Fibroblast of skin of right quadriceps (primary cell): ENCODE results near the gene HELZ.

Experiments
- DNase-seq: peaks from one replicate; pipeline ENCODE4 v3.0.0-alpha.2; 2013

HELZ gene

DNA sequence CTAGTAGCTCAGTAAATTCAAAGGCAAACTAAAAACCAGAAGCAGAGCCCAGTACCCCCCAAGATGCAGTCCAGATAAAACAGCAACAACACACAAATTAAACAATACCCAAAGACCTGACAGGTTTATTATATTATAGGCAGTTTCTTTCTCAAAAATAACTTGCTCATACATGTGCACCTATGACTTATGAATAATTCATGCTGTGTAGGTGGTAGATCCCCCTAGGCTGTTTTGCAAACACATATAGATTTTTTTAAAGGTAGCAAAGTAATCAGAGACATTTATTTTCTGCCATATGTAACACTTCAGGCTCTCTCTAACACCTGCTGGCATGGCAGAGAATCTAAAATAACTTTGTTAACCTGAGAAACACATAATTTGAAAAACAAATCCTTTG is 173.4 kb downstream of the HELZ start:
- no peak for DNase-seq

DNA sequence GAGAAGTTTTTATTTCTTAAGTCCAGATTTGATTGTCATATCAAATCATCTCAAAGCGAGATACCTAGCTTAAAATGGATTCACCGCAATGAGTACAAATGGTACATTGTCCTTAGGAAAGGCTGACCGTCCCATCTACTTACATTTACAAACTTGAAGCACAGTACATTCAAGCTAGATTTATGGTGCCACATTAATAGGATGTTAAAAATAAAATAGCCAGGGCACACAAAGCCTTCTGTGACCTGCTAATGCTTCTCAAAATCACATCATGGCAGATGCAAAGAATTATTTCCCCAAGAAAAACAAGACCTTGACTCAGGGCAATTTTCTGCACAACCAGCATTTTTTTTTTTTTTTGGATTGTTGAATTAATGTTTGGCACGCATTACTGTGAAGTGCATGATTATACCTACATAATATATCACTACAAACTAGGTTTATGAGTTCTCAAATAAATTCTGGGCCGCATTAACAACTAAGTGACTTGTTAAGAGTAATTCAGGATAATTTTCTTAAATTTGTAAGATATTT is 175.3 kb downstream of the HELZ start:
- no peak for DNase-seq

DNA sequence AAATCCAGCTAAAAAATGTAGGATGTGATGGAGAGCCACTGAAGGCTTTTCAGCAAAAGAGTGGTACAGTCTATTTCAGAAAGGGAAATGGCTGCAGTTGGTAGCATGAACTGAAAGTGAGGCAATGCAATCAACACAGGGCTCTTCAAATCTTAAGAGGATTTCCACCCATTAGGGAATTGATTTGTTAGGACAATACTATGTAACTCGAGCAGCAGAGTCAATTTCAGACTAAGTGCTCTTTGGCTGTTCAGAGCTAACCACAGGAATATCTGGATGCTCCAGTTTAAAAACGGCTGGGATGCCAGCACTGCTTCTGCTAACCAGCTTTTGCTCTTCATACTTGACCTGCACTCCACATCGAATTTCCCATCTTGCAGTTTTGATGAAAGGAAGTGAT is 176.0 kb downstream of the HELZ start:
- DNase-seq: no peak

DNA sequence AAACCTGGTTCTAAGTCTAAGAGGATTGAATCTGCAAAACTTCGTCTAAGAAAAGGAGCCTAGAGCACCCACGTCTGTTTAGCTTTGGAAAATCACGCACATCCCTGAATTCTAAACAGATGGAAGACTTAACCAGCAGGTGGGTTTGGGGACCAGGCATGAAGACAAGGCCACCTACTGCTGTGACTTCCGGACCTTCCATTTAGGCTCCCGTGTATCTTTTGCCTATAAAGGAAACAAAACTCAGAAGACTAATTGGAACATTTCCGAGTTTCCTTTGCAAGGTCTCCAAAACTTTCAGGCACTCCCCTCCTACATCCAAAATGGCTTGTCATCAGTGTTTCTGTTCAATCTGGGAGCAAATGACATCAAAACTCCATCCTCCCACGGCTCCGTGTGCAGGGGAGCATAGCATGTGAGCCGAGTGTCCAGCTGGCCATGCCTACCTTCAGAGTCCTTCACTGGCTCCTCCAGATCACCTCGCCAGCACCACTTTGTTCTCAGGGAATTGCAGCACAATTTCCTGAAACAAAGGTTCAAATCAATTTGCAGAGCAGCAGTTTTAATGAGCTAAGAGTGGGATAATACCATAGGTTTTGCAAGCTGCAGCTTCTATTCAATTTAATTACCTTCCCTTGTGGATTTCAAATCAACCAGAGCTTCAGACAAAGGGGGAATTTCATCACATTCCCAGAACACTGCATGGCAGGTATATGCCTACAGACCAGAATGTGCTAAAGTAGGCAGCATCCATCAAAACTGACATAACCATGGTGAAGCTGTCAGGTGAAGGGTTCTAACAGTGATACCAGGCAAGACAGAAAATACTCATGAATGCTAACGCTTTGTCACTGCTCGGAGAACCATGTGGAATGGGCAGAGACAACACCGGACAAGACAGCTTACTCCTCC is 177.2 kb downstream of the HELZ start:
- no peak for DNase-seq

DNA sequence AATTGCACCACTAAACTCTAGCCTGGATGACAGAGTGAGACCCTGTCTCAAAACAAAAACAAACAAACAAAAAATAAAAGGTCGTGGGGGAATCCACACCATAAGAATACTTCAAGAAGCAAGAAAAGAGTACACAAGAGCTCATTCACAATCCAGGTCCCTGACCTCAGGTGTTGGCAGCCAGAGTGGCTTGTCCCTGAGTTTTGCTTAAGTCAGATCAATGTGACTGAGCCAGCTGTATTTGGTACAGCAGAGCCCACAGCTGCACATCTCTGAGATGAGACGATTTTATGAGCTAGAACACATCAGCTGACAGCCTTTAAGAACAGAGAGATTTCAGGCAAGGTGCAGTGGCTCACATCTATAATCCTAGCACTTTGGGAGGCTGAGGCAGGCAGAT is 178.3 kb downstream of the HELZ start:
- DNase-seq: no peak

DNA sequence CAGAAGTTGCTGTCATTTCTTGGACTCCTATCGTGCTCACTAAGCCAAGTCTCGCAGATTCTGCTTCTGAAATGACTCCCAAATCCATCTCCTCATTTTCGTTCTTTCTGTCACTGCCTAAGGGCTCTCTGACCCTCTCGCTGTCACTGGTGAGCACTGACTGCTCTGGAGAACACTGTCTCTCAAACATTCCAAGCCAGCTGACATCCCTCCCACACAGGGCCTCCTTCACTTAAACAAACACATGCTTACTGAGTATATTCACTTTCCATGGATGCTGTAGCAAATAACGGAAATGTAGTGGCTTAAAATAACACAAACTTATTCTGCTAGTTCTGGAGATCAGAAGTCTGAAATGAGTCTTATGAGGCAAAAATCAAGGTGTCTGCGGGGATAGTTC is 181.9 kb downstream of the HELZ start:
- no peak for DNase-seq

DNA sequence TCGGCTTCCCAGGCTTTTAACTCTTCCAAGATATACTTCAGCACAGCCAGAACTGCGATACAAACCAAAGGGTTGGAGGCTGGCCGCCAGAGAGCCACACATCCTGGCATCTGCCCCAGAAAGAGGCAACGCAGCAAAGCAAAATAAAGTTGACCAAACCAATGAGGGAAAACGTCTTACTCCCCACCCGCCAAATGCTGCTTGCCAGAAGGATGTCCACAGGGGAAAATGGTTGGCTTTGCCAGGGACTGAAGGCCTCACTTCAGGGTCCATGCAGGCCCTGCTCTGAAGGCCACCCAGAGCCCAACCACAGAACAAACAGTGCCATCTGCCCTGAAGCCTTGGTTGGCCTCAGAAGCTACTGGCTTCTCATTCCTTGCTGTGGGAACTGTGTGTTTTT is 185.6 kb downstream of the HELZ start:
- no peak for DNase-seq

DNA sequence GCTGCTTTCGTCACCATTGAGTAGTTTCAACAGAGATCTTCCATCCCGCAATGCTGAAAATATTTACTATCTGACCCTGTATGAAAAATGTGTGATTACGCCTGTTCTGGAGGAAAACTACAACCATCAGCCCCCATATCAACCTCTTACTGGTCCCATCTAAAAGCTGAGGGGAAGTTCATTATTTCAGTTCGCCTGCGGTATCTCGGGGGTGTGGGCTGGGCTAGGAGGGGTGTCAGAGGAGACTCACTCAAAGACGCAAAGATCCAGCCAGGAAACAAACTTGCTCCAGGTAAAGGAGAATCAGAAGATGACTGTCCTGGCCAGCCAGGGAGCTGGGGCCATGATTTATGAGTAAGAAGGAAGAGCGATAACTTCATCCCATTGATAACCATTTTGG is 187.0 kb downstream of the HELZ start:
- DNase-seq: no peak

DNA sequence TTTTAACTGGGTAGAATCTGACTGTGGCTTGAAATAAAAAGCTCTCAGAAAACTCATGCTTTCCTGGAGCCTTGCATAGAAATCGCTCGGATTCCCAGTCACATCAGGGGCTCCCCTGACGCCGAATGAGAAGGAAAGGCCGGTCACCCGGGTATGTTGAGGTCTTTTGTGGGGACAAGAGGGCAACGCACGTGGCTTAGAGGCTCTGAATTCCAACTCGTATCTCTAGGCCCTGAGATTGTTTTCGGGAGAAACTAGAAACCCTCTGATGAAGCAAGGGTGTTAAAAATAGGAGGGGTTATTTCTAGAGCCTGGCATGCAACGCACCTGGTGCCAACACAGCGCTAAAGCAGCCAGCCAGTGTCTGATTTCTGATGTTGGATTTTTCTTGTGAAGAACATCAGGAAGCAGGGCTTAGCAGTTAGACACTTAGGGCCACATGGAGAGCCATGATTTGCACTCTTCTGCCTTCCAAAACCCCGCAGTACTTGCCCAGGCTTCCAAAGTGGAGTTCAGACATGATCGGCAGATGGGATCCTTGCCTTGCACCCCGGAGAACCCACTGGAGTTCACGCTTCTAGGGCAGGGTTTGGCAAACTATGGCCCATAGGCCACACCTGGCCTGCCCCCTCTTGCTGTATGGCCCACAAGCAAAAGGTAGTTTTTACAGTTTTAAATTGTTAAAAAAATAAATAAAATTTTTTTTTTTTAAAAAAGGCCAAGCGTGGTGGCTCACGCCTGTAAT is 188.1 kb downstream of the HELZ start:
- no peak for DNase-seq

DNA sequence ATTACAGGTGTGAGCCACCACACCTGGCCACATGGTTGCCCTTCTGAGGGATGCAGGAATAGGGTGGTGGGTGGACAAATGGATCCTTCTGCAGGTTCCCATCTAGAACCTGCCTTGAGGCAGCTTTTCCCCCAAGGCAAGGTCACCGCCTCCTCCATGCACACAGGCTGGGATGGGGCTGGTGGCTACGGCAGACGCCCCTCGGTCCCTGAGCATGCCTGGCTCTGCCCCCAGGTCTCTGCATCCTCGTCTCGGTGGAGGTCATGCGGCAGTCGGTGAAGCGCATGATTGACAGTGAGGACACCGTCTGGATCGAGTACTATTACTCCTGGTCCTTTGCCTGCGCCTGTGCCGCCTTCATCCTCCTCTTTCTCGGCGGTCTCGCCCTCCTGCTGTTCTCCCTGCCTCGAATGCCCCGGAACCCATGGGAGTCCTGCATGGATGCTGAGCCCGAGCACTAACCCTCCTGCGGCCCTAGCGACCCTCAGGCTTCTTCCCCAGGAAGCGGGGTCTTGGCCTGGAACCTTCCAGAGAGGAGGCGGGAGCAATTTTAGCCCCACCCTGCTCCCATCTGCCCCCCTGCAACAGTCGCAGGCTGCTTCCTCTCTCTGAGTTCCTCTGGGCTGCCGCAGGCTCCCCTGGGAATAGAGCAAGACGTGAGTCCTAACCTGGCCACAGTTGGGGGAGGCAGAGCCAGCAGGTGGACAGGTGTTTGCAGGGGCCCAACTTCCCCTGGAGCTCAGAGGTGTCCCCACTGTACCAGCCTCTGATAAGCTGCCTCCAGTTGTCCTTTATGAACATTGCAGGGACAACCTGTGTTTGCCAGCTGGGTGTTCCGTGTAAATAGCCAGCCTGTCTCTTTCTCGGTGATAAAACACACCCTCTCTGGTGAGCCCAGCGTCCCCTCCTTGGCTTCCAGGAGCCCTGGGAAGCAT is 188.9 kb downstream of the HELZ start:
- no peak for DNase-seq

DNA sequence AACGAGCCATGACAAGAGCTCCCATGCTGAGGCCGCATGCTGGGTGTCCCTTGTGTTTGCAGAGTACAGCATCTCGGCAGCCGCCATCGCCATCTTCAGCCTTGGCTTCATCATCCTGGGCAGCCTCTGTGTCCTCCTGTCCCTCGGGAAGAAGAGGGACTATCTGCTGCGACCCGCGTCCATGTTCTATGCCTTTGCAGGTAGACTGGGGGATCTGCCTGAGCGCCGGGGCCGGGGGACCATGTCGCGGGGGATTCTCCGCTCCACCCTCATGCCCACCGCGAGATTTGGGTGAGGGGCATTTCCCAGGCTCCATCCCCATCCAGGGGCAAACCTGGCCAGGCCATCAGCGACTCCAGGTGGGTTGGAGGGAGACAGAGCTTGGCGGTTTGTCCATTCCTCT is 190.0 kb downstream of the HELZ start:
- no peak for DNase-seq

DNA sequence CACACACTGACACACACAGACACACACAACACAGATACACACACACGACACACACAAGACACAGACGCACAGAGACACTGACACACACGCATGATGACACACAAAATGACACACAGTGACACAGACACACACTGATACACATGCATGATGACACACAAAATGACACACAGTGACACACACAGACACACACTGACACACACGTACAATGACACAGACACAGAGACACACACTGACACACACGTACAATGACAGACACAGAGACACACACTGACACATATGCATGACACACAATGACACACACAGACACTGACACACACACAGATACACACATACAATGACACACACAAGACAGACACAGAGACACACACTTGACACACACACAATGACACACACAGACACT is 190.4 kb downstream of the HELZ start:
- no peak for DNase-seq

DNA sequence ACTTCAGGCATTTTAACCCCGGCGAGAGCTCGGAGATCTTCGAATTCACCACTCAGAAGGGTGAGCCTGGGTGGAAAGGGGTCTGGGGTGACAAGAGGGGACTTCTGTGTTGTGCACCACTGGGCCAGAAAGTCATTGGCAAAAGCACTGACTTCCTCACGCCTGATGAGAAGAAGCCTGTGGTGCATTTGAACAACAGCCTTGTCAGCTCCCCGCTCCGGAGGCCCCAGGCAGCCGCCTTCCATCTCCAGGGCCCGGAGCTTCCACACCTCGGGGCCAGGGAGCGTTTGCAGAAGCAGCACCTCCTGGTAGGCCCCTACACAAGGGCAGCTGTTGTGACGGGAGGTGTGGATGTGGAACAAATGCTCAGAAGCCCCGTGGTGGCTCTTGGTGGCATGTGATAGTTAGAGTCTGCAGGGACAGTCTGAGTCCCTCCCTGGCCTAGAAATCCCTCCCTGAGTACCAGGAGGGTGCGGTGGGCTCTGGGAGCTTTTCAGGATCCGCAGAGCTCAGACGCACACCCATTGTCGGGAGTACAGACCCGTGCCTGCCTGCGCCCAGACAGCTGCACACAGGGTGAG is 190.9 kb downstream of the HELZ start:
- no peak for DNase-seq

DNA sequence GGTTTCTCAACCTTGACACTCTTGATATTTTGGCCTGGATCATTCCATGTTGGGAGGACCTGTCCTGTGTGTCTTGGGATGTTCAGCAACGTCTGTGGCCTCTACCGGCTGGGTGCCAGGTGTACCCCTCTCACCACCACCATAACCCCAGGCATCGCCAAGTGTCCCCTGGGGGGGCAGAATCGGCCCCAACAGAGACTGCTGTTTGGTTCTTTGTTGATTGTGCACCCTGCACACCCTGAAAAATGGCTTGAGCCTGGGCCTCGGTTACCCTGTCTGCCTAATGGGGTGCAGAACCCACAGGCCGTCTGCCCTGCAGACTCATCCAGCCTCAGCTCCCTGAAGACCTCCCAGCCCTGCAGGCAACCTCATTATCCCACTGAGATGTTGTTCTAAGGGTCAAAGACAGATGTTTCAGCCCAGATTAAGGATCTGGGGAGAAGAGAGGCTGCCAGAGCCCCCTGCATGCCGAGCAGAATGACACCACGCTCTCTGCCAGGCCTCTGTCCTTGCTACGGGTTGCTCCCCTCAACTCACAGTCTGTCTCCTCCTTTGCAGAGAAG is 191.5 kb downstream of the HELZ start:
- DNase-seq: no peak

DNA sequence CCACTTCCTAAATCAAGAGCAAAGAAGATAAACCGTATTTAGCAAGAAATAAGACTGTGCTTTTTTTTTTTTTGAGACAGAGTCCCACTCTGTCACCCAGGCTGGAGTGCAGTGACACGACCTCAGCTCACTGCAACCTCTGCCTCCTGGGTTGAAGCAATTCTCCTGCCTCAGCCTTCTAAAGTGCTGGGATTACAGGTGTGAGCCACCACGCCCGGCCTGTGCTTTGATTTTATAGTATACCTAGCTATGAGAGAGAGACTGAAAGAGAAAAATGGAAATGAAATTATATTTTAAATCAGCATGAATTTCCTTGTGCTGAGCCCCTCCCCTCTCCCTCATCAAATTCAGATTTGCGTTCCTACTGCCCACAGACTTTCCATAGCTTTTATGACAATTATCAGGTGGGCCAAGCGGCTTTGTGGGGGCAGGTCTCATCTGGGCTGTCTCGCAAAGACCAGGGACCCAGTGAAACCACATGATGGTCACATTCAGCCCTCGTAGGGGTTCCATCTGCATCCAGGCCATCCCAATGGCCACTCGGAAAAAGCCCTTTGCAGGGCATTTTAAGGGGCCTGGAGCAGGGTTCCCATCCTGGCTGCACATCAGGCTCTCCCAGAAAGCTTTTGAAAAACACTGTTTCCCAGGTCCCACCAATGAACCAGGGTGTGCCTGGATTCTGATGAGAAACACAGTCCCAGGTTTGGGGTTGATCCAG is 192.1 kb downstream of the HELZ start:
- DNase-seq: no peak

DNA sequence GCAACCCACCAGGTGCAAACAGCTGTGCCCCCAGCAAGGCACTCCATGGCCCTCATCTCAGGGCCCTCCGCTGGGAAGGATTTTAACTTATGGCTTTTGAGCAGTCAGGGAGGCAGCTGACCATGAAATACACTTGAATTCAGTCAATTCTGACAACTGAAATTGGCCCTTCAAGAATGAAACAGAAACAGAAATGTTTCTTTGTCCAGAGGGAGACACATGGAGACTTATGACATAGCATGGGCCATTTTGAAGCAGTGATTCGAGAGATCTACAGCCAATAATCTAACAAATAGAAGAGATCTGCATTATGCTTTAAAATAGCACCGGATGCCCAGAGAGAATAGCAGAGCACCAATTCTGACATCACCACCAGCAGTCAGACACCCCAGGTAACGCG is 193.2 kb downstream of the HELZ start:
- DNase-seq: no peak

DNA sequence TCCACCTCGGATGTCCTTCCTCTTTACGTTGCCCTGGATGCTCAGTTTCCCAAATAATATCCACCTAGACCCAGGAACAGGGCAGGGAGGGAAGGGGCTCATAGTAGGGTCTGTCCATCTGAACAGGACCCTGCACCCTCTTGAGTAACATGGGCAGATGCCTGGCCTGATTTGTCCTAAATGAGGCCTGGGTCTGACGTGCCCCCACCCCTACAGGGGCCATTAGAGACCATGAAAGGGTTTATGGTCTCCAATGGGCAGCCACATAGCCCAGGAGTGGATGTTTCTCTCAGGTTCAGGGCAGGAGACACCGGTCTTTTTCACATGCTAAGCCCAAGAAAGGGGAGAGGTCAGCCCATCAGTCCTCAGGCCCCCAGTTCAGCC is 193.8 kb downstream of the HELZ start:
- no peak for DNase-seq

DNA sequence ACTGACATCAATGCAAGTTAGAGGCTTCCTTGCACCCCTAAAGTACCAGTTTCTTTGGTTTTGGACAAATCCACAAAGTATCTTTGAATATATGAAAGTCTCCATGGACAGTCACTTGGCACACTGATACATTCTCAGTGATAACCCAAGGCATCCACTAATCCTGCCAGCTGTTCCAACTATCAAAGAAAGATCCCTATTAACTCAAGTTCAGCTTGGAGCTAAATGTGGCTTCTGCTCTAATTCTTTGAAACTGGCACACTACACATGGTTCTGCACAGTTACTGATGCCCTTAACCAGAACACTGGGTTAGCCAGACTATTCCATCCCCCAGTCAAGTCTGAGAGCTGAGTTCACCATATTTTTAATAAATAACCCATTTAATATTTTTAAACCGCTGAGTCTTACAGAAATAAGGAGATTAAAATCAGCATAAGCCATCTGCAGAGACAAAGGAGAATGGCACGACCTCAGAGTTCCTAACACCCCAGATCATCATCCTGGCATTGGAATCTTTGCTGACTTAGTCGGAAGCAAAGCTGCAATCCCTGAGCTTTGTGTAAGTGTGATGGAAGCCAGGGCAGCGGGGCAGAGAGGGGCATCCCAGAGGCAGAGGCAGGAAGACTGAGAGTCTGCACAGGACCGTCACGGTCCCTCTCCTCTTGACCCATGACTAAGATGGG is 194.4 kb downstream of the HELZ start:
- no peak for DNase-seq

DNA sequence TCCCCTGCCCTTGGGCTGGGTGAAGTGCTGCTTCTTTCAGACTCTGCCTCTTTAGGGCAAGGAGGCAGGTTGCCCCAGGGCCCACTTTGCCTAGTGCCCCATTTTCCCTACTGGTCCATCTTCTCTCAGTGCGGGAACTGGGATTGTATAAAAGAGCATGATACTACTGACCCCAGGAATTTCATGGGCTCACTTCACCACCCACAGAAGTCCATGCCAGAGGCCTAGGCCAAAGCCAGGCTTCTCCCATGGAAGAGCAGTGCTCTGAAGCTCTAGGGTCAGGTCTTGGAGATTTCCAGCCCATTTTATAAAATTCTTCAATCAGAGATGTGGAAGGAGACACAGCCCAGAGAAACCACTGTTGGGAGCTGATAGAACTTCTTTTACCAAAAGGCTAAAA is 194.9 kb downstream of the HELZ start:
- no peak for DNase-seq

DNA sequence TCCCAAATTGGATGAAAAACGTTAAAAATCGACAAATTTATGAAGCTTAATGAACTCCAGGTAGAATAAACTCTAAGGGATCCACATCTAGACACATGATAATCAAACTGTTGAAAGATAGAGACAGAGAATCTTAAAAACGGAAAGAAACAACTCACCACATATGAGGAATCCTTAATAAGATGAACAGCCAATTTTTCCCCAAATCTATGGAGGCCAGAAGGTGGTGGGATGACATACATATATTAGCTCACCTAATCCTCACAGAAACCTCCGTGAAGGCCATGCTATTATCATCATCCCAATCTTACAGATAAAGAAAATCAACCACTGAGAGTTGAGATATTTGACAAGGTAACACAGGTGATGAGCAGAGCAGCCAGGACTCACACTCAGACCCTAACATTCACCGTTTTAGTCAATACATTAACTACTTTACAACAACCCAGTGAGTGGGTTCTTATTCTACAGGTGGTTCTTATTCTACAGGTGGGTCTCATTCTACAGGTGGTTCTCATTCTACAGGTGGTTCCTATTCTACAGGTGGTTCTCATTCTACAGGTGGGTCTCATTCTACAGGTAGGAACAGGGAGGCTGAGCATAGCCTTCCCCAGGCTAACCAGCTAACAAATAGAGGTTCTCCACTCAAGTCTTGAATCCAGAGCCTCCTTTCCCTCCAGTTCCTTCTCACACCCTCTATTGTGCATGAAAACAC is 195.8 kb downstream of the HELZ start:
- no peak for DNase-seq
